ENCODE data around the gene DGKI.

GRCh38 chr7:137579913-137580640 lies 266.7 kb downstream of the DGKI start:
- TF ChIP-seq CTCF (IDR thresholded peaks at IDR 0.05) (no peak), POLR2A (IDR thresholded peaks at IDR 0.05) (no peak), EP300 (IDR thresholded peaks at IDR 0.05) (no peak)

Measured in suprapubic skin (tissue), 3 donors.